NCI-H226 (cell line): ENCODE measurements around the gene PFKFB3.
"Not testable (repeated sequence)": the region's sequence is repeated elsewhere in the genome, so short reads cannot be mapped to it uniquely, and the experiment has no call there.

Experiments used
- DNase-seq: peaks from one replicate; pipeline ENCODE4 v3.0.0-alpha.2; 2015

Gene PFKFB3

DNA sequence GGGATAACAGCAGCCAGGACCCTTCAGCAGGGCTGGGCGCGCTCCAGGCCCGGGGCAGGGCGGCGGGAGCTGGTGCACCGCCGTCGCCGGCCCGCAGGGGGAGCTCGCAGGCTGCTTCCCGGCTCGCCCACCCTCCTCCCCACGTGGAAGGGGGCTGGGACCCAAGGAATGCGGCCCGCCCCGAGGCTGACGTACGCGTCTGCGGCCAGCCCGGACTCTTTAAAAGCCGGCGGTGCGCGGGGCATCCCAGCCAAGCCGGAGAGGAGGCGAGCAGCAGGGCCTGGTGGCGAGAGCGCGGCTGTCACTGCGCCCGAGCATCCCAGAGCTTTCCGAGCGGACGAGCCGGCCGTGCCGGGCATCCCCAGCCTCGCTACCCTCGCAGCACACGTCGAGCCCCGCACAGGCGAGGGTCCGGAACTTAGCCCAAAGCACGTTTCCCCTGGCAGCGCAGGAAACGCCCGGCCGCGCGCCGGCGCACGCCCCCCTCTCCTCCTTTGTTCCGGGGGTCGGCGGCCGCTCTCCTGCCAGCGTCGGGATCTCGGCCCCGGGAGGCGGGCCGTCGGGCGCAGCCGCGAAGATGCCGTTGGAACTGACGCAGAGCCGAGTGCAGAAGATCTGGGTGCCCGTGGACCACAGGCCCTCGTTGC, at the start of gene PFKFB3:
PFKFB3 (plus strand) TSS at position 249 of the 647 bp plus-strand sequence; CDS start at position 578, 329 bp downstream.
- DNase-seq, result peak; percentile 70

GRCh38 chr10:6153845-6154244, 48.9 kb upstream of the PFKFB3 start:
- no peak for DNase-seq

GRCh38 chr10:6154566-6154965, 48.2 kb upstream of the PFKFB3 start:
- DNase-seq, result no peak

GRCh38 chr10:6158276-6158675, 44.5 kb upstream of the PFKFB3 start:
- no peak for DNase-seq

GRCh38 chr10:6161921-6162320, 40.8 kb upstream of the PFKFB3 start:
- no peak for DNase-seq

- no peak for DNase-seq
These were observed 40.0 kb upstream of the PFKFB3 start for GRCh38 chr10:6162589-6163356.

DNA sequence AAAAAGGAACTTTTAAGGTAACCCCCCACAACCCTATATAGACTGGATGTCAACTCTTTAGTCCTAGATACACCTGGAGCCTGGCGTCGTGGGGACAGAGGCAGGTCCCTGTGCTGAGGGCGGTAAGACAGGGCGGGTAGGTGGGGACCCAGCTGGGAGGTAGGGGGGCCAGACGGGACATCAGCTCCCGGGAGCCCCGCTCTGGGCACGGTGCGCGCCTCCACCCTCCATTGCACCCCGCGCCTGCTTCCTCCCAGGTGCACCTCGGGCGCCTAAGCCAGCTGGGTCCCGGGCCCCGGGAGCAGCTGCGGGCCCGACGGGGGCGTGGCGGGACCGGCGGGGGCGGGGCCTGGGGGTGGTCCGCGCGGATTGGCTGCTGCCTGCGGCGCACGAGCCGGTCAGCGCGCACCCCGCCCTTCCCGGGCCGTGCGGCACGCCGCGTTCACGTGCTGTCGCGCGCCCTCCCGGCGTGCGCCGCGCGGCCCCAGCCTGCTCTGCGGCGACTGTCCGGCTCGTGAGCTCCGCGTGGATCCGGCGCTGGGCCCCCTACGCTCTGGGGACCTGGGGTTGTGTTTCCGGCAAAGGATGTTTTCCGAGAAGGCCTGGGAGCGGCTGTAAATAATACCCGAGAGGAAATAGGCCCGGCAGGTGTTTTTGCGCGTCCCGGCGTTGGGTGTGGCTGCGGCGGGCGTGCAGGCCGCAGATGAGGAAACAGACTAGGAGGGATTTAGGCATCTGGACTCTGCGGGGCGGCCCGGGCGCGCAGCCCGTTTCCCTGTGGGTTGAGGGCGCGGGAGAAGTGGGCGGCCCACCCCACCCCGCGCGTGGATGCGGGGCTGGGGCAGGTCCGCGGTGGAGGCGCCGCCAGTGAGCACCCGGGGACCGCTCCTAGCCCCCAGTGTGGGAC, 39.1 kb upstream of the PFKFB3 start:
- peak; percentile 67 for DNase-seq

DNA sequence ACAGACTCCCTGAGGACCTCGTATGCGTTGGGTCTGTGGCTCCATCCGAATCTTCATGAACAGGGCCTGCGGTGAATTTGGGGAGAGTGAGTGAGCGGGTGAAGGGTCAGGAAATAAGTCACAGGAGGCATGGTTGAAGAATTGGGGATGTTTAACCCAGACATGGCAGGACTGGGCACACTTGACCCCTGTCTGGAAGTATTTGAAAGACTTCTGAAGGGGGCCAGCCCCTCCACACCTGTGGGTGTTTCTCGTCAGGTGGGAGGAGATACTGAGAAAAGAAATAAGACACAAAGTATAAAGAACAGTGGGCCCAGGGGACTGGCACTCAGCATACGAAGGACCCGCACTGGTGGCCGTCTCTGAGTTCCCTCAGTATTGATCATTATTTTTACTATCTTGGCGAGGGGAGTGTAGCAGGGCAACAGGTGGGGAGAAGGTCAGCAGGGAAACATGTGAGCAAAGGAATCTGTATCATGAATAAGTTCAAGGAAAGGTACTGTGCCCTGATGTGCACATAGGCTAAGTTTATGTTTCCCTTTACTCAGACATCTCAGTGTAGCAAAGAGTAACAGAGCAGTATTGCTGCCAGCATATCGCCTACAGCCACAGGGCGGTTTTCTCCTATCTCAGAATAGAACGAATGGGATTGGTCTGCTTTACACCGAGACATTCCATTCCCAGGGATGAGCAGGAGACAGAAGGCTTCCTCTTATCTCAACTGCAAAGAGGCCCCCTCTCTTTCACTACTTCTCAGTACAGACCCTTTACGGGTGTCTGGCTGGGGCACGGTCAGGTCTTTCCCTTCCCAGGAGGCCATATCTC, 38.2 kb upstream of the PFKFB3 start:
- no peak for DNase-seq

DNA sequence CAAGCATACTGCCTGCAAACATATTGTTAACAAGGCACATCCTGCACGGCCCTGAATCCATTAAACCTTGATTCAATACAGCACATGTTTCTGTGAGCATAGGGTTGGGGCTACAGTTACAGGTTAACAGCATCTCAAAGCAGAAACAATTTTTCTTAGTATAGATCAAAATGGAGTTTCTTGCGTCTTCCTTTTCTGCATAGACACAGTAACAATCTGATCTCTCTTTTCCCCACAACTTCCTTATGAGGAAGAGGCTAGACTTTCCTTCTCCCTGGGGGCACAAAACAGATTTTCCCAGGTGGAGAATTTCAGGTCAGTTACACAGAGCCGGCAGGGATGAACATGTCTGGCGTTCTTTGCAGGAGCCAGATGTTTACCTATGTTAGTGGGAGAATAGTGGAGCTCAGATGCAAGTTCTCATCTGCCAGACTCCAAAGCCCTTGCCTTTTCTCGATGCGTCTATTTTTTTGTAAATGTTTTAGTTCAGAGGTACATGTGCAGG, 37.5 kb upstream of the PFKFB3 start:
- DNase-seq, result no peak

DNA sequence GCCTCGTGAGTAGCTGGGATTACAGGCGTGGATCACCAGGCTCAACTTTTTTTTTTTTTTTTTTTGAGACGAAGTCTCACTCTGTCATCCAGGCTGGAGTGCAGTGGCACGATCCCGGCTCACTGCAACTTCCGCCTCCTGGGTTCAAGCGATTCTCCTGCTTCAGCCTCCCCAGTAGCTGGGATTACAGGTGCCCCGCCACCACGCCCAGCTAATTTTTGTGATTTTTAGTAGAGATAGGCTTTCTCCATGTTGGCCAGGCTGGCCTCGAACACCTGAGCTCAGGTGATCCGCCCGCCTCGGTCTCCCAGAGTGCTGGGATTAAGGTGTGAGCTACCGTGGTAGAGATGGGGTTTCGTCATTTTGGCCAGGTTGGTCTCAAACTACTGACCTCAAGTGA, 36.8 kb upstream of the PFKFB3 start:
- DNase-seq, result not testable (repeated sequence)

GRCh38 chr10:6167456-6167855, 35.3 kb upstream of the PFKFB3 start:
- no peak for DNase-seq

GRCh38 chr10:6168084-6168483, 34.6 kb upstream of the PFKFB3 start:
- DNase-seq, result no peak

- DNase-seq, result no peak
These were observed 32.1 kb upstream of the PFKFB3 start for GRCh38 chr10:6170638-6171037.

DNA sequence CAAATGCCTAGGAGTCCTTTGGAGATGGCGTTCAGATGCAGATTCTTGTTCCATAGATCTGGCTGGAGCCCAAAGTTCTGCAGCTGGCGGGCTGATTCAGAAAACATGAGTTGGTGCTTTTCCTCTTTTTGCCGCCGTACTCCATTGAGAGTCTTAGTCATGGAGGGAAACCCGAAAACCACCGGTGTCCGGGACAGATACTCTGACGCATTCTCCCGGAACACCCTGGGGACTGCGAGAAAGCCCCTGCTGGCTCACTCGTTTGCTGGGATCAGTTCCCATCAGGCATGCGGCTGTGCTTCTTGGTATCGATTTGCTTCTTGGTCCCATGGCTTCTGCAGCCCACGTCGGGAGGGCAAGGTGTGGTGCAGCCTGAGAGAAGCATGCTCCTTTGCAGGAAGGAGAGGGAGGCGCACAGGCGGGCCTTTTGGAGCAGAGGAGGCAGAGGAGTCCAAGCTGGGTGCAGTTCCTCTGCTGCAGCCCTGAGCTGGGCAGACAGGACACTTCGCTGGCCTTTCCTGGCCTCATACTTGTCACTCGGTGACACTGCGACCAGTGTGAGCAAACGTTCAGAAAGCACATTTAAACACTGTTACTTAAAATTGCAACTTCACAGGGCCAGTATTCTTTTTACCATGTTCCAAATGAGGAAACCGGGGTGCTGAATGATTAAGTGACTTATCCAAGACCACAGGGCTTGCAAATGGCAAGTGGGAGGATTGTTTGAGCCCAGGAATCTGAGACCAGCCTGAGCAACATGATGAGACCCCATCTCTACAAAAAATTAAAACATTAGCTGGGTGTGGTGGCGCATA, 30.6 kb upstream of the PFKFB3 start:
- no peak for DNase-seq

DNA sequence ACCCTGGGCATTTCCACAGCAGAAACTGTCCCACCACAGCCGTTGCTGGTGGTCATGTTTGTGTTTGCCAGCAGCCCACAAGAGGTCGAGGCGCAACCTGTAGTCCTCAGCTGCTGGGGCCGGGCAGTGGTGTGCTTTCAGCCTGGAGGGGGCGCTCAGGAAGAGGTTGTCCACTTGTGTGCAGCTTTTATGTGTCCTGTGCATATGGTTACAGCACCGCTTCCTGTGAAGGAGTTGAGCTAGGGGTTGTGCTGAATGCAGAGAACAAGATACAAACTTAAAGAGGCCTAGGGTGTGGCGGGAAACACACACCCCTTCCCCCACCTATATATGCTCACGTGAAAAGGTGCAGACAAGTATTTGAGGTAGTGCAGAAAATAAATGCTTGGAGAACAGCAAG, 29.5 kb upstream of the PFKFB3 start:
- DNase-seq, result no peak

DNA sequence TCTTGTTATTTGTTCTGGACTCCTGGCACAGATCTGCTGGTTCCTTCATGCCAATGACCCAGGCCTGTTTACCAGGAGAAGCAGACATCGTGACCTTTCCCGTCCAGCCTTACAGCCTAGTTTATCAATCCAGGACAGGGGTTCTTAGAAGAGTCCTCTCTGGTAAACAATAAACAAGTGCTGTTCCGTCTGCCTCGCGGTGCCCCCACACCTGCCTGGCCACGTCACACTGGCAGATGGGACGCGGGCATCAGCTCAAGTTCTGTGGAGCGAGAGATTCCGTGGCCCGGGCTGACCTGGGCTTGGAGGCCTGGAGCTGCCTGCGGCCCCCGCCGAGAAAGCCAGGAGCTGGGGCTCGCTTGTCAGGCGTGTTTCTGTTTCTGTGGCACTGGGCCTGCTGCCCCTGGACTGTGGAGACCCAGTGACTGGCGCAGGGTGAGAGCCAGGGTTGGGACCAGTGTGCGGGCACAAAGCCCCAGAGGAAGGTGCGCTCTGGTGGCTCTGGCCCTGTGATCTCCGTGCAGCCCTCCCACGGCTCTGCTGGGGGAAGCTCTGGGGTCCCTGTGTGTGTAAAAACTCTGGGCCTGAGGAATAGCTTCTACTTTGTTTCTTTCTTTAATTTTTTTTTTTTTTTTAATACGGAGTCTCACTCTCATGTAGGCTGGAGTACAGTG, 28.4 kb upstream of the PFKFB3 start:
- no peak for DNase-seq

- DNase-seq, result no peak
These were observed 27.2 kb upstream of the PFKFB3 start for GRCh38 chr10:6175329-6176055.

- no peak for DNase-seq
These were observed 26.0 kb upstream of the PFKFB3 start for GRCh38 chr10:6176691-6177231.

- DNase-seq, result no peak
These were observed 24.9 kb upstream of the PFKFB3 start for GRCh38 chr10:6177880-6178281.

DNA sequence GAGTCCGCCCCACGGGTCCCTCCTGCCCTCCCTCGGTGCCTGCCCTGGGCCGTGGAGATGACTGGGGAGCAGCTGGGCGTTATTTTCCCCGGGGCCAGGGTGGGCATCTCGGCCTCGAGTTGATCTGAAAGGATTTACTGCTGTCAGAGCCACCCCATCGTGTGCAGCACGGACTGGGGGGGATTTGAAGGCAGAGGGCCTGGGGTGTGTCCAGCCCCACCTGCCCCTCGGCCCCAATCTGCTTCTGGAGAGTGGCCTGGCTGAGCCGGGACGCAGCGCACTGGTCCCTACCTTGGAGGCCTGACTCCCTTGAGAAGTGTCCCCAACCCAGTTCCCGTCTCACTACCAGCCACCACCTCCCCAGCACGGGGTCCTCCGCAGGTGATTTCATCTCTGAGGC, 24.2 kb upstream of the PFKFB3 start:
- no peak for DNase-seq
